HEK293 (cell line): ENCODE results near the gene ZNF780B.
A peak's percentile ranks its signal among the peaks of the same experiment; 100 is the strongest.

ENCODE experiments used
- CTCF ChIA-PET: fragments of 350-600 bp; formaldehyde crosslinking; extraction: SDS; loops from one replicate; lab custom pipeline; 2021; ENCODE audit warnings: antibody characterized with exemption; lab: Yijun Ruan, JAX
- POLR2A ChIA-PET: fragments of 300-600 bp; formaldehyde crosslinking; extraction: SDS; loops from one replicate; lab custom pipeline; 2020; ENCODE audit warnings: antibody characterized with exemption, inconsistent platforms; lab: Yijun Ruan, JAX
- H3K27ac ChIP-seq: fragments of 200-500 bp; sonication (Bioruptor generic); 2 replicates; pipeline ENCODE4 v1.5.1; 2014; ENCODE audit warnings: low read depth, low read length, control low read depth, inconsistent platforms; ENCODE audit errors: extremely low read depth
- H3K36me3 ChIP-seq, 2 experiments: fragments of 200-500 bp in 1 of 2; sonication (Bioruptor generic) in 1 of 2; 1 replicate in 1 of 2; 2 replicates in 1 of 2; pipeline ENCODE4 v1.5.1; 2014 to 2017; ENCODE audit warnings: inconsistent platforms in 2 of 2, low read length in 2 of 2; ENCODE audit not compliant: control insufficient read depth in 2 of 2, insufficient read depth in 1 of 2
- H3K4me1 ChIP-seq: fragments of 200-500 bp; sonication (Bioruptor generic); 2 replicates; pipeline ENCODE4 v1.5.1; 2014; ENCODE audit warnings: mild to moderate bottlenecking, low read length, inconsistent platforms; ENCODE audit not compliant: control insufficient read depth, insufficient read depth
- H3K4me3 ChIP-seq: 2 replicates; pipeline ENCODE4 v1.5.1; 2011; ENCODE audit warnings: low read depth, mild to moderate bottlenecking, control low read depth, low read length, moderate library complexity
- H3K9me3 ChIP-seq: fragments of 200-500 bp; sonication (Bioruptor generic); 2 replicates; pipeline ENCODE4 v1.5.1; 2014; ENCODE audit warnings: low read depth, low read length, inconsistent platforms; ENCODE audit not compliant: control insufficient read depth, insufficient read depth
- BCL11A ChIP-seq: fragments of 450-650 bp; formaldehyde crosslinking; IDR thresholded peaks from 2 replicates; pipeline ENCODE4 v1.5.1; 2016; ENCODE audit warnings: low read depth, missing biosample characterization, missing genetic modification characterization
- HIC1 ChIP-seq: fragments of 450-650 bp; formaldehyde crosslinking; IDR thresholded peaks from 2 replicates; pipeline ENCODE4 v1.5.1; 2016; ENCODE audit warnings: missing biosample characterization, missing genetic modification characterization
- RBAK ChIP-seq: fragments of 450-650 bp; formaldehyde crosslinking; IDR thresholded peaks from 2 replicates; pipeline ENCODE4 v1.5.1; 2016; ENCODE audit warnings: missing biosample characterization, missing genetic modification characterization
- REPIN1 ChIP-seq: fragments of 450-650 bp; formaldehyde crosslinking; IDR thresholded peaks from 2 replicates; pipeline ENCODE4 v1.5.1; 2017; ENCODE audit warnings: missing biosample characterization, missing genetic modification characterization, low read depth
- WT1 ChIP-seq: fragments of 450-650 bp; formaldehyde crosslinking; IDR thresholded peaks from 2 replicates; pipeline ENCODE4 v1.5.1; 2016; ENCODE audit warnings: missing biosample characterization, missing genetic modification characterization
- ZBTB44 ChIP-seq: fragments of 450-650 bp; IDR thresholded peaks from 2 replicates; pipeline ENCODE4 v1.5.1; 2018; ENCODE audit warnings: missing biosample characterization, mild to moderate bottlenecking, missing genetic modification characterization
- ZFP37 ChIP-seq: fragments of 450-650 bp; formaldehyde crosslinking; IDR thresholded peaks from 2 replicates; pipeline ENCODE4 v1.5.1; 2016; ENCODE audit warnings: missing biosample characterization, missing genetic modification characterization
- ZNF148 ChIP-seq: fragments of 450-650 bp; formaldehyde crosslinking; IDR thresholded peaks from 2 replicates; pipeline ENCODE4 v1.5.0; 2017; ENCODE audit warnings: missing biosample characterization, missing genetic modification characterization, borderline replicate concordance
- ZNF18 ChIP-seq: fragments of 450-650 bp; formaldehyde crosslinking; IDR thresholded peaks from 2 replicates; pipeline ENCODE4 v1.5.1; 2016; ENCODE audit warnings: missing biosample characterization, missing genetic modification characterization
- ZNF211 ChIP-seq: fragments of 450-650 bp; formaldehyde crosslinking; IDR thresholded peaks from 2 replicates; pipeline ENCODE4 v1.5.1; 2016; ENCODE audit warnings: low read depth, missing biosample characterization, missing genetic modification characterization
- ZNF26 ChIP-seq: fragments of 450-650 bp; formaldehyde crosslinking; IDR thresholded peaks from 2 replicates; pipeline ENCODE4 v1.5.1; 2016; ENCODE audit warnings: missing biosample characterization, missing genetic modification characterization
- ZNF274 ChIP-seq, 2 experiments: fragments of 200-500 bp in 1 of 2; fragments of 450-650 bp in 1 of 2; sonication (Bioruptor generic) in 1 of 2; formaldehyde crosslinking in 1 of 2; IDR thresholded peaks; 2 replicates each; pipeline versions ENCODE4 v1.5.1 to v1.6.1; 2014 to 2016; ENCODE audit warnings: borderline replicate concordance in 1 of 2, inconsistent platforms in 1 of 2, low read length in 1 of 2, missing biosample characterization in 1 of 2, missing genetic modification characterization in 1 of 2
- ZNF335 ChIP-seq: fragments of 450-650 bp; formaldehyde crosslinking; conservative IDR thresholded peaks from 2 replicates; pipeline ENCODE4 v1.5.1; 2016; ENCODE audit warnings: missing biosample characterization, missing genetic modification characterization
- ZNF354C ChIP-seq: fragments of 450-650 bp; formaldehyde crosslinking; IDR thresholded peaks from 2 replicates; pipeline ENCODE4 v1.5.1; 2016; ENCODE audit warnings: missing biosample characterization, missing genetic modification characterization, low read depth, borderline replicate concordance
- ZNF366 ChIP-seq: fragments of 450-650 bp; formaldehyde crosslinking; conservative IDR thresholded peaks from 2 replicates; pipeline ENCODE4 v1.5.1; 2016; ENCODE audit warnings: missing biosample characterization, missing genetic modification characterization
- ZNF404 ChIP-seq: fragments of 450-650 bp; formaldehyde crosslinking; IDR thresholded peaks from 2 replicates; pipeline ENCODE4 v1.5.1; 2017; ENCODE audit warnings: missing biosample characterization, missing genetic modification characterization
- ZNF416 ChIP-seq: fragments of 450-650 bp; formaldehyde crosslinking; IDR thresholded peaks from 2 replicates; pipeline ENCODE4 v1.5.1; 2016; ENCODE audit warnings: missing biosample characterization, missing genetic modification characterization
- ZNF473 ChIP-seq: fragments of 450-650 bp; formaldehyde crosslinking; IDR thresholded peaks from 2 replicates; pipeline ENCODE4 v1.5.1; 2017; ENCODE audit warnings: missing biosample characterization, missing genetic modification characterization
- ZNF521 ChIP-seq: fragments of 450-650 bp; formaldehyde crosslinking; IDR thresholded peaks from 2 replicates; pipeline ENCODE4 v1.5.1; 2017; ENCODE audit warnings: missing biosample characterization, mild to moderate bottlenecking, missing genetic modification characterization
- ZNF530 ChIP-seq: fragments of 450-650 bp; formaldehyde crosslinking; IDR thresholded peaks from 2 replicates; pipeline ENCODE4 v1.5.1; 2016; ENCODE audit warnings: low read depth, missing biosample characterization, missing genetic modification characterization
- ZNF660 ChIP-seq: fragments of 450-650 bp; IDR thresholded peaks from 2 replicates; pipeline ENCODE4 v1.5.1; 2018; ENCODE audit warnings: missing biosample characterization, mild to moderate bottlenecking, missing genetic modification characterization
- ZNF701 ChIP-seq: fragments of 450-650 bp; formaldehyde crosslinking; IDR thresholded peaks from 2 replicates; pipeline ENCODE4 v1.5.1; 2016; ENCODE audit warnings: missing biosample characterization, missing genetic modification characterization
- ZNF76 ChIP-seq: fragments of 450-650 bp; formaldehyde crosslinking; IDR thresholded peaks from 2 replicates; pipeline ENCODE4; 2016; ENCODE audit warnings: low read depth, missing biosample characterization, missing genetic modification characterization, borderline replicate concordance
- ZNF777 ChIP-seq: fragments of 450-650 bp; formaldehyde crosslinking; IDR thresholded peaks from 2 replicates; pipeline ENCODE4 v1.5.1; 2017; ENCODE audit warnings: missing biosample characterization, missing genetic modification characterization, borderline replicate concordance
- ZSCAN23 ChIP-seq: fragments of 450-650 bp; formaldehyde crosslinking; IDR thresholded peaks from 2 replicates; pipeline ENCODE4 v1.5.1; 2016; ENCODE audit warnings: missing biosample characterization, missing genetic modification characterization

Gene ZNF780B

GRCh38 chr19:40055049-40055448 lies 982 bp downstream of the ZNF780B start:
- Histone ChIP-seq H3K9me3 (peaks cover 39% of the 10 kb centered on the region), H3K4me3 (peak overlapping the region; percentile 64)
- CTCF ChIA-PET, result interaction anchor here (2.3 kb wide), 1 partner anchor 110 kb away, joined by 9 read pairs; no protein-coding TSS in a partner anchor
- TF ChIP-seq ZNF76, result no peak
- no peak for TF ChIP-seq ZNF777
- TF ChIP-seq ZNF335, result no peak
- TF ChIP-seq ZNF366 (tag by site-specific recombination), result no peak
- TF ChIP-seq ZNF701 (tag by site-specific recombination), result no peak
- TF ChIP-seq ZNF211 (tag by site-specific recombination), result no peak
- no peak for TF ChIP-seq ZBTB44
- TF ChIP-seq WT1 (tag by site-specific recombination), result no peak
- TF ChIP-seq ZNF274 (IDR thresholded peaks at IDR 0.05; ENCODE audit: low read length), result no peak
- no peak for TF ChIP-seq ZNF274 (tag by site-specific recombination; IDR thresholded peaks at IDR 0.05; ENCODE audit: borderline replicate concordance)
- TF ChIP-seq ZNF26 (tag by site-specific recombination), result no peak
- no peak for TF ChIP-seq BCL11A (tag by site-specific recombination)
- no peak for TF ChIP-seq HIC1
- TF ChIP-seq ZNF404 (tag by site-specific recombination), result no peak
- no peak for TF ChIP-seq REPIN1
- TF ChIP-seq, all 188 proteins: peak for 0
- H3K4me1 ChIP-seq, result peaks cover 16% of the 10 kb centered on the region; the same call in 1 of the 2 replicates
- POLR2A ChIA-PET, result interaction anchor here (1.8 to 2.3 kb wide), 3 partner anchors 11 to 85 kb away, joined by 8 to 11 read pairs (median 9); partner anchors contain the start of genes PSMC4 and ZNF780A
- peaks cover 7 to 45% of the 10 kb centered on the region in 2 experiments for H3K36me3 ChIP-seq
- H3K27ac ChIP-seq, result no peak overlapping the region

GRCh38 chr19:40054632-40055031 lies 1.4 kb downstream of the ZNF780B start:
- Histone ChIP-seq H3K36me3 (peaks cover 8 to 49% of the 10 kb centered on the region in 2 experiments), H3K4me1 (peaks cover 16% of the 10 kb centered on the region; the same call in 1 of the 2 replicates), H3K9me3 (peaks cover 40% of the 10 kb centered on the region), H3K4me3 (no peak overlapping the region), H3K27ac (no peak overlapping the region)
- ChIA-PET POLR2A (interaction anchor here (0.6 kb wide), 1 partner anchor 29 kb away, joined by 3 read pairs; no protein-coding TSS in a partner anchor), CTCF (interaction anchor here (2.3 kb wide), 1 partner anchor 111 kb away, joined by 9 read pairs; no protein-coding TSS in a partner anchor)
- TF ChIP-seq ZNF354C (tag by site-specific recombination) (no peak), ZFP37 (tag by site-specific recombination) (no peak), ZNF416 (tag by site-specific recombination) (no peak), ZSCAN23 (tag by site-specific recombination) (no peak), ZNF18 (no peak), ZNF530 (tag by site-specific recombination) (no peak), ZNF521 (tag by site-specific recombination) (no peak), ZNF148 (tag by site-specific recombination) (no peak), RBAK (tag by site-specific recombination) (no peak), ZNF660 (tag by site-specific recombination) (no peak), ZNF473 (tag by site-specific recombination) (no peak)
